Right lobe of liver (tissue), 6 donors: ENCODE results near the gene PELI2. TPM values are rescaled to one million over a fixed set of nuclear protein-coding genes. Genes with fewer than 3 reads are reported as not detected.

Source experiments
- ATAC-seq, 4 donors: fragments of 200-7000 bp; cut with Tn5 transposase; one replicate each; pipeline ENCODE4 v1.9.1; 2020; ENCODE audit warnings: mild to moderate bottlenecking in 4 of 4, moderate library complexity in 4 of 4
- DNase-seq, 3 donors: peaks; one replicate each; pipeline ENCODE4 v3.0.0-alpha.2; 2020
- H3K27ac ChIP-seq, 3 donors: fragments of 200-600 bp; one replicate each; pipeline ENCODE4 v1.8.0; 2022
- H3K27me3 ChIP-seq, 2 donors: fragments of 200-600 bp; one replicate each; pipeline ENCODE4 v1.8.0; 2022
- H3K36me3 ChIP-seq, 4 donors: fragments of 200-600 bp; sonication (generic) in 1 of 4; one replicate each; pipeline versions ENCODE4 v1.5.1 to v1.8.0; 2017 to 2022; ENCODE audit warnings: control low read depth in 1 of 4
- H3K4me1 ChIP-seq, 4 donors: fragments of 200-600 bp; sonication (generic) in 1 of 4; one replicate each; pipeline versions ENCODE4 v1.5.1 to v1.8.0; 2017 to 2022; ENCODE audit warnings: control low read depth in 1 of 4
- H3K4me3 ChIP-seq, 3 donors: fragments of 200-600 bp; one replicate each; pipeline ENCODE4 v1.8.0; 2022
- H3K9me3 ChIP-seq, 4 donors: fragments of 200-600 bp; sonication (generic) in 1 of 4; one replicate each; pipeline versions ENCODE4 v1.5.1 to v1.8.0; 2017 to 2022; ENCODE audit warnings: control low read depth in 1 of 4
- POLR2A ChIP-seq: fragments of 450-650 bp; IDR thresholded peaks from one replicate; pipeline ENCODE4 v1.6.1; 2017; ENCODE audit warnings: antibody characterized with exemption, mild to moderate bottlenecking
- WGBS: methylation state at CpG from one replicate; pipeline ENCODE4 v1.1.6; 2018; ENCODE audit warnings: low coverage, low lambda C conversion rate; ENCODE audit not compliant: insufficient coverage; ENCODE audit errors: missing lambda C conversion rate; 5-methylcytosine and 5-hydroxymethylcytosine counted together
- intact Hi-C, 2 donors: fragments of 100-400 bp; cut with DNase I; formaldehyde crosslinking; loops; one replicate each; pipeline versions ENCODE4 v1.11.2 to v1.14.1; 2022
- total RNA-seq, 6 experiments: library from RNA; depleted of rRNA in 2 of 6; stranded (reverse); fragments of >200 nt in 2 of 6; fragmentation: NEBNext Ultra II Directional in 3 of 6; extraction: Animal tissue kit (Norgen Biotek cat#: 25700) in 3 of 6; gene quantifications; one replicate each; pipeline versions ENCODE4 v1.1.0 to v1.2.4, GENCODE V29; 2016 to 2023
- TF ChIP-seq, protein P1 (sequence below), 4 donors: fragments of 200-600 bp in 3 of 4; fragments of 450-650 bp in 1 of 4; IDR thresholded peaks; one replicate each; pipeline versions ENCODE4 v1.5.1 to v1.8.0; 2016 to 2022; ENCODE audit warnings: antibody characterized with exemption in 4 of 4, mild to moderate bottlenecking in 2 of 4
- donor health status: DM: no; HTN: yes; CAD: no.
- donor health status: DM: no; HTN: no; CAD: no.
- donor health status: DM: no; HTN: no; CAD: no.
- donor health status: DM: no; HTN: yes; CAD: no.
- donor health status: DM: no; HTN: yes; CAD: no.

The PELI2 gene
- total RNA-seq, 6 experiments from 2014 or later = 1.1 to 3.2 (median 1.9) TPM

DNA sequence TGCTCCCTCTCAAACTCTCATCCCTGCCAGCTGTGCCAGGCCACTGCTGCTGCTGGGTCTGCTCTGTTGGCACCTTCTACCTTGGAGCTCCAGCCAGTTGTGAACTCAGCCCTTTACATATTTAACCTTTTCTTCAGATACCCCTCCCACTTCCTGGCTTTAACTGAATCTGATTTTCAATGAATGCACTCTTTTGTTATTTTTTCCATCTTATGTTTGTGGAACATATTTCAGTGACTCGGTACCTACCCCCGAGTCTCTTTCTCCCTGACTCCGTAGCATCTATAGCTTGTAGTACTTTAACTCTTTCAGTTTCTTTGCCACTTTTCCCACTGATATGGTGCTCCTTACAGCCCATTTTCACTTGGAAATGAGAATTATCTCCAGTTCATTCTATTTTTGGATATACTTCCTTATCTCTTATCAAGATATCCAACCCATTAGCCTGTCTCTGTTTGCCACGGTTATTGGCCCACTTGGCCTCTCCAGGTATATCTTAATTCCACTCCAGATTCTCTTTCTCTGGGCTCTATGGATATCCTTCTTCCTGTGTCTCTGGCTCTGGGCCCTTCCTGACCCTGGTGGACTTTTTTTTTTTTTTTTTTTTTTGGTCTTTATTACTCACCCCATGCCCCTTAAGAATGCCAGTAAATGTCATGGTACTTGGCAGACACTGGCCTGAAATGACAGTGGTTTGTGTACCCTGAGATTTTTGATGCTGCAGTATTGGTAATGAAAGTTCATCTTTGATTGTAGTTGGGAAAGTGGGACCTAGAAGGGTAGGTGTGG lies 62.7 kb downstream of the PELI2 start:
- intact Hi-C loops = no loop called here
- TF ChIP-seq, protein P1, sequence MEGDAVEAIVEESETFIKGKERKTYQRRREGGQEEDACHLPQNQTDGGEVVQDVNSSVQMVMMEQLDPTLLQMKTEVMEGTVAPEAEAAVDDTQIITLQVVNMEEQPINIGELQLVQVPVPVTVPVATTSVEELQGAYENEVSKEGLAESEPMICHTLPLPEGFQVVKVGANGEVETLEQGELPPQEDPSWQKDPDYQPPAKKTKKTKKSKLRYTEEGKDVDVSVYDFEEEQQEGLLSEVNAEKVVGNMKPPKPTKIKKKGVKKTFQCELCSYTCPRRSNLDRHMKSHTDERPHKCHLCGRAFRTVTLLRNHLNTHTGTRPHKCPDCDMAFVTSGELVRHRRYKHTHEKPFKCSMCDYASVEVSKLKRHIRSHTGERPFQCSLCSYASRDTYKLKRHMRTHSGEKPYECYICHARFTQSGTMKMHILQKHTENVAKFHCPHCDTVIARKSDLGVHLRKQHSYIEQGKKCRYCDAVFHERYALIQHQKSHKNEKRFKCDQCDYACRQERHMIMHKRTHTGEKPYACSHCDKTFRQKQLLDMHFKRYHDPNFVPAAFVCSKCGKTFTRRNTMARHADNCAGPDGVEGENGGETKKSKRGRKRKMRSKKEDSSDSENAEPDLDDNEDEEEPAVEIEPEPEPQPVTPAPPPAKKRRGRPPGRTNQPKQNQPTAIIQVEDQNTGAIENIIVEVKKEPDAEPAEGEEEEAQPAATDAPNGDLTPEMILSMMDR (IDR thresholded peaks at IDR 0.05) = no peak
- 71% methylated on average over 4 of the region's 4 CpGs for WGBS

DNA sequence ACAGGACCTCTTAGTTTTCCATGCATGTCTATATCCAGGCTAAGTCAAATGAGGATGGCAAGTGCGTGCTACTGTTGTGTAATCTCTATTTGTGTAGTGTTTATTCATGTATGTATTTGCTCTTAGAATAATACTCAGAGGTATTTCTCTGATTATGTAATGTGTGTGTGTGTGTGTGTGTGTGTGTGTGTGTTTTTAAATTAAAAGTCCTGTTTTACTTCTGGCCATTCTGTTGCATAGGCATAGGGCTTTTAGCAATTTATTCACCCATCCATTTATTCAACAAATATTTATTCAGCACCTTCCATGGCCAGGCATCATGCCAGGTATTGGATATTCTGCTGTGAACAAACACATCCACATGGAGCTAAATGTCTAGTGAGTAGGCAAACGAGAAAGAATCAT lies 63.5 kb downstream of the PELI2 start:
- WGBS = 20% methylated on average over 2 of the region's 2 CpGs
- ATAC-seq = peak; percentile 82 to 95 (median 92)
- H3K4me3 ChIP-seq = no peak overlapping the region
- intact Hi-C loops = no loop called here
- TF ChIP-seq, protein P1 (IDR thresholded peaks at IDR 0.05) = no peak
- TF ChIP-seq POLR2A = no peak
- H3K27ac ChIP-seq = no peak overlapping the region
- peak in 1 of 3 donors; percentile 44 for DNase-seq
- no peaks in the 10 kb centered on the region for H3K9me3 ChIP-seq
- H3K36me3 ChIP-seq = no peaks in the 10 kb centered on the region
- no peaks in the 10 kb centered on the region for H3K27me3 ChIP-seq
- H3K4me1 ChIP-seq = peaks cover 0 to 6% (median 0%) of the 10 kb centered on the region in 4 donors

More for the DNA sequence above, 62.7 kb downstream of the PELI2 start:
- H3K36me3 ChIP-seq = no peaks in the 10 kb centered on the region
- H3K9me3 ChIP-seq = no peaks in the 10 kb centered on the region
- no peak overlapping the region for H3K27ac ChIP-seq
- peaks cover 0 to 6% (median 0%) of the 10 kb centered on the region in 4 donors for H3K4me1 ChIP-seq
- H3K27me3 ChIP-seq = no peaks in the 10 kb centered on the region
- ATAC-seq = peak in 1 of 4 donors; percentile 17
- DNase-seq = no peak
- no peak overlapping the region for H3K4me3 ChIP-seq

DNA sequence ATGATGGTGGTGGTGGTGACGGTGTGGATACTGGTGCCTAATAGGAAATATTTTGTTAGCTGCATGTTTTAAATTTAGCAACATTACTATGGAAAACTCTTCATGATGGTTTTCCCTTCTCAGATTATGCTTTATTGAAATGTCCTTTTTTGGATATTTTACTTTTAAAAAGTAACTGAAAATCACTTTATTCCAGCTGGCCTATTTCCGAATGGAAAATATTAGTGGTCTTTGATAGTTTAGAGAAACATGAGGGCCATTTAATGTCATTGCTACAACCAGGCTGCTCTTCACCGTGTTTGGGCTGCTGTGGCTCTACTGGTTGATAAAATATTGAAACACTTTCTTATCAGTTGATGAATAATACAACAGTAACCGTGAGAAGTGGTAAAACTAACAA lies 64.2 kb downstream of the PELI2 start:
- no peak for ATAC-seq
- 68% methylated on average over 4 of the region's 4 CpGs for WGBS
- Histone ChIP-seq H3K27me3 (no peaks in the 10 kb centered on the region), H3K4me3 (no peak overlapping the region), H3K4me1 (peaks cover 0 to 6% (median 0%) of the 10 kb centered on the region in 4 donors), H3K36me3 (no peaks in the 10 kb centered on the region), H3K27ac (no peak overlapping the region), H3K9me3 (no peaks in the 10 kb centered on the region)
- TF ChIP-seq, protein P1 (IDR thresholded peaks at IDR 0.05) = no peak
- TF ChIP-seq POLR2A = no peak
- intact Hi-C loops = no loop called here
- no peak for DNase-seq

DNA sequence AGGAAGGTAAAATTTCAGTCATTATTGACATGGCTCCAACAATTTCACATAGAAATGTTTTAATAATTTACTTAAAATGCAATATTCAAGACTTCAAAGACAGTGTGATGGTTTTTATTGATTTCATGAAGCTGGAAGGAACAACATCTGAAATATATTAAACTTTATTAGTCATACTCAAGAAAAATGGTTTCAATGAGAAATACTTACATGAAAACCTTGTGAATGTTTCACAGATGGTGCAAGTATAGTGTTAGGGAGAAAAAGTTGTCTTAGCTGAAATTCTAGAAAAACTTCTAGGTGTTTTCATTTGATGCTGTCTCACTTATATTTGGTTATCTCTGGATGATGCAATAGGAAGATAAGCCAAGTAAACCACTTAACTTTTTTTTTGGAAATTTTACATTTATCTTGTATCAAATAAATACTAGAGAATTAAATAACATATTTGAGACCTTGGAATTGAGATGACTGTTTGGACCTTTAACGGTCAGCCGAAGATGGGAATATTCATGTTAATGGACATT lies 65.5 kb downstream of the PELI2 start:
- intact Hi-C loops = no loop called here
- TF ChIP-seq, protein P1 (IDR thresholded peaks at IDR 0.05) = no peak
- TF ChIP-seq POLR2A = no peak
- H3K4me3 ChIP-seq = no peak overlapping the region
- no peaks in the 10 kb centered on the region for H3K27me3 ChIP-seq
- ATAC-seq (no peak), DNase-seq (no peak)
- H3K36me3 ChIP-seq = no peaks in the 10 kb centered on the region
- WGBS = 98% methylated on average over 2 of the region's 2 CpGs
- no peak overlapping the region for H3K27ac ChIP-seq
- no peaks in the 10 kb centered on the region for H3K9me3 ChIP-seq
- H3K4me1 ChIP-seq = peaks cover 0 to 6% (median 0%) of the 10 kb centered on the region in 4 donors
